Measurements from ENCODE around the gene FAM193B.

Gene FAM193B

DNA sequence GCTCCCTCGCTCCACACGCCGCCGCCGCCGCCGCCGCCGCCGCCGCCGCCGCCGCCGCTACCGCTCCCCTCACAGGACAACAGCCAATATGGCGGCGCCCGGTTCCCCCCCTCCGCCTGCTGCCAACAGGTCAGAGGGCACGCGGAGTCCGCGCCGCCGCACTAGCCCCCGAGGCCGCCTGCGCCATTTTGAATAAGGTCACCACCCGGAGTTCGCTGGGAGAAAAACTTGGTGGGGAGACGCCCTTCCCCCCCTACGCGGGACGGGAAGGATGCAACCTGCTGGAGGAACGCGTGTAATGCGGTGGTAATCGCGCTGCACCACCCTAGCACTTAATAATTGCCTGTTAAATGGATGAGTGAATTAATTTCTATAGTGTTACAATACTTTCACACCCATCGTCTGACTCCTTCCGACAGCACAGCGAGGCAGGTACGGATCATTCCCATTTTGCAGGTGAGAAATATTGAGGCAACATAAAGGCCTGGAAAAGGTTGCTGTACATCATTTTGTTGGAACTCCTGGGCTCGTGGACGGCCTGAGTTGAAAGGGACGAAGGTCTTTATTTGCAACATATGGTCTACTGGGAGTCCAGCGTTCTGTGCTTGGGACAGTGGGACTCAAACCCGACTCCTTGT, at the start of gene FAM193B:
Gene FAM193B, minus strand, starts transcription at position 90 of the 638 bp plus-strand sequence. CDS start 105 bp downstream, outside the sequence.
- peak; percentile 89 to 95 (median 90) for DNase-seq

DNA sequence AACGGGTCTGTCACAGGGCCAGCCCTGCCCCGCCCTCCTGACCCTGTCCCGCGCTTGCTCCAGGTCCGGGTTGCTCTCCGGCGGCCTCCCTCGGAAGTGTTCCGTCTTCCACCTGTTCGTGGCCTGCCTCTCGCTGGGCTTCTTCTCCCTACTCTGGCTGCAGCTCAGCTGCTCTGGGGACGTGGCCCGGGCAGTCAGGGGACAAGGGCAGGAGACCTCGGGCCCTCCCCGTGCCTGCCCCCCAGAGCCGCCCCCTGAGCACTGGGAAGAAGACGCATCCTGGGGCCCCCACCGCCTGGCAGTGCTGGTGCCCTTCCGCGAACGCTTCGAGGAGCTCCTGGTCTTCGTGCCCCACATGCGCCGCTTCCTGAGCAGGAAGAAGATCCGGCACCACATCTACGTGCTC, 49.8 kb upstream of the FAM193B start:
- no peak for DNase-seq

DNA sequence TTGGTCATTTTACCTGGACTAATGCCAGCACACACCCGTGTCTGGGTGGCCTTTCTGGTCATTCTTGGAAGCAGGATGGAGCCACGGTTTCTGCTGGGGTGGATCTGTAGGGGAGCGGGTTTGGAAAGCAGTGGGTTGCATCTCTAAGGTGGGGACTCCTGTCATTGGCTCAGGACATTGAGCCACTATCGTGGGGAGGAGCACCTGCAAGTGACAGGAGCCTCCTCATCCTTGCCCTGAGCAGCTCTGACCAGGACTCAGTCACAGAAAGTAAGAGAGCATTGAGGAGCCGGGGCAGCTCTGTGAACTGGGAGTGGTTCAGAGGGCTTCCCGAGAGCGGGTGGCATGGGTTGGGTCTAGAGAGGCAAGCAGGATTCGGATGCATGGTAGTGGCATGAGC, 49.3 kb upstream of the FAM193B start:
- no peak for DNase-seq

DNA sequence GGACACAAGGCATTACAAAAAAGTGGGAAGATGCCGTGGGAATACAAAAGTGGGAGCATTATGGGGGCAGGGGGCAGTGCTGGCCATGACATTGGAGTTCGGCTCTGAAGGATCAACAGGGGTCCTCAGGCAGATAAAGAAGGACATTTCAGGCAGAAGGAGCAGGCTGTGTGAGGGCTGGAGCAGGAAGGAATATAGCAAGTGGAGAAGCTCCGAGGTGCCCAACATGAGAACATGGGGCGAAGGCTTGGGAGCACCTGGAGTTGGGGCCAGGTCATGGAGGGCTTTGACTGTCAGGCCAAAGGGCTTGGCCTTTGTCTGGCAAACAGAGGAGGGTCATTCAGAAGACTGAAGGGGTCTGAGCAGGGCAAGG, 48.1 kb upstream of the FAM193B start:
- no peak for DNase-seq

DNA sequence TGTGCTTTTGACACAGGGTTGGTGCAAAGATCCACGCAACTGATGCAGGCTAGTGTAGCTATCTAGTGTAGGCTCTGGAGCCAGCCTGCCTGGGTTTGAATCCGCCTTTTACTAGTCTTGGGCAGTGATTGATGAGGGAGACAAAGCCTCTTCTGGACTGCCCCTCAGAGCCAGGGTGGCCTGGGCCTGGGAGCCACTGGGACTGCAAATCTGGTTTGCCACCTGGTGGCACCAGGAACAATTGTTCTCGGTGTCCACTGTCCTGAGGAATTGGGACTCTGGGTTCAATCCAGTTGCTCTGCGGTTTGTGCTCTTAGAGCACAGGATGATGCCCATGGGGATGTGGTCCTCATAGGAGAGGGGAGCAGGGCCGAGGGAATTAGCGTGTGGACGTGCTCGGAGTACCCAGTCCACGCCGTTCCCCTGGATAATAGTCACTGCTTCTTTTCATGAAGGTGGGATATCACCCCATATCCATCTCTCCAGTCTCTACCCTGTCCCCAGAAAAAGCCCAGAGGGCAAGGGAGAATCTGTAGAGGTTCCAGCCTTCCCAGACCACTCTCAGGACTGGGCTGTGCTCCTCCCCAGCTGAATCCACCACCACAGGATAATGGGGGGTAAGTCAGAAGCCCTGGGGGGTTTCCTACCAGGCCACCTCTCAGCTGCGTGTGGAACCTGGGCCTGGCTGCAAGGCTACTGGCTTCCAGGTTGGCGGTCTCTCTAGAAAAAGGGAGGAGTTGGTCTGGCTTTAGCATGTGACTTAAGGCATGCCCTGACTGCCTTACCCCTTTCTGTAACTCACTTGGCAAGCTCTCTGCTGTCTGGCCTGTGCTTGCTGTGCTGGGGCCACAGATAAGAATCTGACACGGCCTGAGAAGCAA, 47.5 kb upstream of the FAM193B start:
- DNase-seq: no peak

DNA sequence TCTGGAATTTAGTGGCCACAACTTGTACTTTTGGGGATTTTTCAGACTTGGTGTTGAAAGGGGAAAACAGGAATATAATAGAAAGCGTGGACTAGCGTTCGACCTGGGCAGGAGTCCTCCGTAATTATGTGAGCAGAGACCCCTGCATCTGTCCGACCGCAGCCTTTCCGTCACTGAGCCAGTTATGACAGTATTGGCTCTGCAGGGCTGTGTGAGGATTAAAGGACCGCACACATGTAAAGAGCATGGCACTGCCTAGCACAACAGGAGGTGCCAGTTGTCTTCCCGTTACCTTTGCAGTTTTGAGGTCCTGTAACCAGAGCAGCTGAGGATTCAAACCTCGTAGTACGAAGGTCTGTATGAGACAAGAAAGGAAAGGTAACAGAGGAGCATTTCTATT, 46.8 kb upstream of the FAM193B start:
- DNase-seq: no peak

DNA sequence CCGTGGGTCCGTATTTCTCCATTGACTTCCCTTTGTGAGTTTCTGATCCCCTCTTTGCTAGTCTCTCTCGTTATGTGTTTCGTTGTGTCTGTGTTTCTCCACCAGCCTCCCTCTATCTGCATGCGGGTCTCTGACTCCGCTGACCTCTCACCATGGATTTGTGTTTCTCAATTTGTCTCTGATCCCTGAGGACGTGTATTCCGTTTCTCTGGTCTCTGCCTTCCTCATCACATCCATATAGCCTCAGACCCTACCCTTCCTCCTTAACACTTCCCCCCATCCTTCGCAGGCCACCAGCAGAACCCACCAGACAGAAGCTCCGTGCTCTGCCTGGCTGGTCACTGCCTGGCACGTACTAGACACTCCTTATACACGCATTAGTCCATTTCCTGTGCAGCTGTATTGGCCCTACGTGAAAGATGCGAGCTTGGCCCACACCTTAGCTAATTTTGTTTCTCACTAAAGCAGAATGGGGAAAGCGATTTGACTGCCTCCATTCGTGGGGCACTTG, 46.2 kb upstream of the FAM193B start:
- DNase-seq: no peak

DNA sequence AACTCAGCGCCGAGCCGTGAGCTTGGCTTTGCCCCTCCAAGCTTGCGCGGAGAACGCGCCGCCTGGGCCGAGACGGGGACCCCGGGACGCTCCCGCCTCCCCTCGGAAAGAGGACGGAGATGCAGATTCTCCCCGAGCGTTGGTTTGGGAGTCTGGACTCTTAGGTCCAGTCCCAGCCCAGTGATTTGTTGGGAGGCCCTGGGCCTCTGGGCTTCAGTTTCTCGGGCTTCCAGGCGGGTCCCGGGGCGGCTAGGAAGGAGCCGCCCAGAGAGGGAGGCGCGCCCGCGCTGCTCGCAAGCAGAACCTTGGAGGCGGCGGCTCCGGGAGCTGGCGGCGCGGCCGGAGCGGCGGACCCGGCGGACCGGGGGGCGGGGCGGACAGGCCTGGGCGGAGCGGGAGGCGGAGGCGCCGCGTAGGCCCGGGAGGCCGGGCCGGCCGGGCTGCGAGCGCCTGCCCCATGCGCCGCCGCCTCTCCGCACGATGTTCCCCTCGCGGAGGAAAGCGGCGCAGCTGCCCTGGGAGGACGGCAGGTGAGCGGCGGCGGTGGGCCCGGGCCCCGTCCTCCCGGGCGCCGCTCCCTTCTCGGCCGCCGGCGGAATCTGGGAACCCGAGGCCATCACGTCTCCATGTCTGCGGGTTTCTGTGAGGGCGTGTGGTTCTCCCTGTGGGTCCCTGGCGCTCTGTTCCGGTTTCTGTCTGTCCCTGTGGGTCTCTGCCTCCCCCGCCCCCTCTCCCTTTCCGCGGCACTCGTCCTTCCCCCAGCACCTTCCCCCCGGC, 45.6 kb upstream of the FAM193B start, which contains the start of gene B4GALT7:
Gene B4GALT7, plus strand, starts transcription at position 402 of the 777 bp plus-strand sequence. Its CDS starts 79 bp downstream, at position 481.
- peak; percentile 71 to 76 (median 74) for DNase-seq

DNA sequence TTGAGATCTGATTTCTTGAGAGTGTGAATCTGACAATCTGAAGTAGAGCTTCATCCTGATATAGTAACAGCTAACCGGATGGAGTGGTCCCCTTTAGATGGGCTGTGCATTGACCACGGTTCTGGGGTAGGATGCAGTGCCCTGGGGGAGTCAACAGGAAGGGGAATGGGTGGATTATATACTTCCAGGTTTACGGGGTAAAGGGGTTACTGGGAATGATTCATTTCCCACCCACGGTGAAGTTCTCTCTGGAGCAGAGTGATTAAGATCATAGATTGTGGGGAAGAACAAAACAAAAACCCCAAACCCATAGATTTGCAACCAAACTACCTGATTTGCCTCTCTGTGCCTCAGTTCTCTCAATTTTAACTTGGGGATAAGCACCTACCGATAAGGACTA, 44.1 kb upstream of the FAM193B start:
- no peak for DNase-seq

DNA sequence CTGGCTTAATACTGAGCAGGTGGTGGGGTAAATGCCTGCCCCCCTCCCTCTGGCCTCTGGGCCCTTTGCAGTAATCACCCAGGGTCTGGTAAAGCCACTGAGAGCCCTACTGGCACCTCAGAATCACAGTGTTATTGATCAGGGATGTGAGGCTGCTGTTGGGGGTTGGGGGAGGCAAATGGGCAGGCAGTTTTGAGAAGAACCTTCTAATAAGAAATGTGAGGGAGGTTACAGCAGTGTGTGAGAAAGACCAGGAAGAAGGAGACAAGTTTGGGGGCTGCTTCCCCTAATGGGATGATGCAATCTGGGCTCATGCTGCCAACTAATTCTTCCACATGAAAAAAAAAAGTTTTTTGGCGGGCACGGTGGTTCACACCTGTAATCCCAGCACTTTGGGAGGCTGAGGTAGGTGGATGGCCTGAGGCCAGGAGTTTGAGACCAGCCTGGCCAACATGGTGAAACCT, 42.4 kb upstream of the FAM193B start:
- DNase-seq: no peak

DNA sequence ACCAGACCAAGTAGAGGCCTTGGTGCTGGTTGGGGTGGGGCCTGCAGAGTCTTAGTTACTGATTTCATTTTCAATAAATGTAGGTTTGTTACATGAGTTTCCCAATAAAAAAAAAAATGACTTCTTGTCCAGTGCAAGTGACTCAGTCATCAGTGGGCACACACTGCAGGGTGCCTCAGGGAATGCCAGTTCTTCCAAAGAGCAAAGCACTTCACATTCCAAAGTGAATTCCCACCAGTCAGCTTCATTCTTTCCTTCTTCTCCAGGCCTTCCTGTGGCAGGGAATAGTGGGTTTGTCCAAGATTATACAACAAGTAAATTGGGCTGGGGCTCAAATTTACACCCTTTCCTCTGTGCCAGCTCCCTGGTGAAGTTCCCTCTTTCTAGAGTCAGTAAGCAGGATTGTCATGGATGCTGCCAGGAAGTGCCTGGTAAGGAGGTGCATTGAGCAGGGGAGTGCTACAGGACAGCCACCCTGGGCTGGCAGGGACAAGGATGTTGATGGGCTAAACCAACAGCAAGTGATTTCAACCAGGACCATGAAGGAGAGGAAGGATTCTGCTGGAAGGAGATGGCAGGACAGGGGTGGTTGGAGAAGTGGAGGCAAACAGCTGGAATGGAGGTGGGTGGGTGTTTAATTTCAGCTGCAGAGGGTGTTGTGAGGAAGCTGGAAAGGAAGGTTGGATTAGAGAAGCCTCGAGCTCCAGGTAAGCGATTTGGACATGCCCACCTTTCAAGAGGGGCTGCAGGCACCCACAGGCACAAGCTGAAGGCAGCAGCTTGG, 41.8 kb upstream of the FAM193B start:
- no peak for DNase-seq

DNA sequence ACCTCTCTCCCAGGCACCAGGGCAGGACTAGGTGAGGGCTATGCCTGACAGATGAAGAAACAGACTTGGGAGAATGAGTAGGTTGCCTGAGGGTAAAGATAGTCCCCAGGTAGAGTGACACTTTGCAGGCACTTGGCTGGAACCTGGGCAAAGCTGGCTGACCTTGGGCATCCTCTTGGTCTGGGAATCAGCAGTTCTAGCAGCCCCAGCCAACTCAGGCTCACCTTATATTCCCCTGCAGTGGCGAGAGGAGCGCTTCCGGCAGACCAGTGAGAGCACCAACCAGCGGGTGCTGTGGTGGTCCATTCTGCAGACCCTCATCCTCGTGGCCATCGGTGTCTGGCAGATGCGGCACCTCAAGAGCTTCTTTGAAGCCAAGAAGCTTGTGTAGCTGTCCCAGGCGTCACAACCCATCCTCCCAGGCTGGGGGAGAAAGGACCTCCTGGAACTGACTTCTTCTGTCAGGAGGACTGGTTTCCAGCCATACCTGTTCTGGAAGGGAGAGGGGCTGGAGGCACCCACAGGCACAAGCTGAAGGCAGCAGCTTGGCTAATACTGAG, 40.7 kb upstream of the FAM193B start:
- DNase-seq: no peak

DNA sequence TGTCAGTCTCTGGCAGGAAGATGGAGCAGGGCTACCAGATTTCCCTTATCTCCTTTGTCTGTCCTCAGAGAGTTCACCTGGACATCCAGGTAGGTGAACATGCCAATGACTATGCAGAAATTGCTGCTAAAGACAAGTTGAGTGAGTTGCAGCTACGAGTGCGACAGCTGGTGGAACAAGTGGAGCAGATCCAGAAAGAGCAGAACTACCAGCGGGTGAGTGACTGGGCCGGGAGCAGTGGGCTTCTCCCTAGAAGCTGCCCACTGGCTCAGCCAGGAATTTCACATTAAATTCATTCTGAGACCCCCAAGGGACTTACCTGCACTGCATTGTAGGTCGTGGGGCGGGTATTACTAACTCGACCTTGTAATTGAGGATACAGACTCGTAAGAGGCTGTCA, 39.7 kb upstream of the FAM193B start:
- DNase-seq: no peak

DNA sequence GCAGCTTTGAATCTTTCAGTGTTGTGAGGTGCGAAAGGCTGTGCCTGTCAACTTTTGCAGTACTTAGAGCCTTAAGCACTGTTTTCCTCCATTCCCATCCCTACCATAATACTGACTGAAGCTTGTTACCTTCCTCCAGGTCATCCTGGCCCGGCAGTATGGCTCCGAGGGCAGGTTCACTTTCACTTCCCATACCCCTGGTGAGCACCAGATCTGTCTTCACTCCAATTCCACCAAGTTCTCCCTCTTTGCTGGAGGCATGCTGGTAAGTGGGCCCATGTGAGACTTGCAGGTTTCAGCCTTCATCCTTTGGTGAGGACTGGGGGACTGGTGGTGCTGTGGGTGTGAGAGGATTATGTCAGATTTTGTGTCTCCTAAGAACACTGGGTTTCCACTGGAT, 39.1 kb upstream of the FAM193B start:
- DNase-seq: no peak

DNA sequence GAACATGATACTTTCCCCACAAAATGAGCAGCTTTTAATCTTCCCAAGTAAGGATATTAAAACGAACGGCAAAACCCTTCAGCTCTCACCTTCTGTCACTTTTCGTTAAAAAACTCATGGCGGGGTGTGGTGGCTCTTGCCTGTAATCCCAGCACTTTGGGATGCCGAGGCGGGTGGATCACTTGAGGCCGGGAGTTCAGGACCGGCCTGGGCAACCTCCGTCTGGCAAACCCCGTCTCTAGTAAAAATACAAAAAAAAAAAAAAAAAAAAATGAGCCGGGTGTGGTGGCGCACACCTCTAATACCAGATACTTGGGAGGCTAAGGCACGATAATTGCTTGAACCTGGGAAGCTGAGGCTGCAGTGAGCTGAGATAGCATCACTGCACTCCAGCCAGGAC, 38.5 kb upstream of the FAM193B start:
- DNase-seq: no peak

DNA sequence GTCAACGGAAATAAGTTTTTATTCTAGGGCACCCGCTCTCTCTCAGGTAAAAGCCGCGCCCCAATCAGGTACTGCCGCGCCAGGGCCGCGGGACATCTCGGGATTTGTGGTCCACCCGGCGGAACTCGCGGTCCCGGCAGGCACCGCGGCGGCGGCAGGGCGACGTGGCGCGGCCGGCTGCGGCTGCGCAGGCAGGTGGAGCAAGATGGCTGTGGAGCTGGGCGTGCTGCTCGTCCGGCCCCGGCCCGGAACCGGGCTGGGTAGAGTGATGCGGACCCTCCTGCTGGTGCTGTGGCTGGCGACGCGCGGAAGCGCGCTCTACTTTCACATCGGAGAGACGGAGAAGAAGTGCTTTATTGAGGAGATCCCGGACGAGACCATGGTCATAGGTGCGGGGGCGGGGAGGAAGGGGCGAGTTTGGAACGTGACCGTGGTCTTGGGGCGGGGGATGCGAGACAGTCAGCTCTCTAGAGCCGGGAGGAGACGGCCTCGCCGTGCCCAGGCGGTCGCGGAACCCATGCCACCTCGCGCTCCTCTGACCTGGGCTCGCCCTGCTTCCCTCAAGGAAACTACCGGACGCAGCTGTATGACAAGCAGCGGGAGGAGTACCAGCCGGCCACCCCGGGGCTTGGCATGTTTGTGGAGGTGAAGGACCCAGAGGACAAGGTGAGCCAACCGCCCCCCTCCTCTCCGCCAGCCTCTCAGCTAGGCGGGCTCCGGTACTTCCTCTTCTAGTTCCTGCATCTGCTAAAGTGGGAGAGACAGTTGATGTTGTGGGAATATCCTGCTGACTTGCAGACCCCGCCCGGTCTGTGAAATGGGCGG, 37.9 kb upstream of the FAM193B start, which contains the start of gene TMED9:
Gene TMED9, plus strand, starts transcription at position 194 of the 825 bp plus-strand sequence. Its CDS starts 12 bp downstream, at position 206.
- peak; percentile 67 to 84 (median 75) for DNase-seq

DNA sequence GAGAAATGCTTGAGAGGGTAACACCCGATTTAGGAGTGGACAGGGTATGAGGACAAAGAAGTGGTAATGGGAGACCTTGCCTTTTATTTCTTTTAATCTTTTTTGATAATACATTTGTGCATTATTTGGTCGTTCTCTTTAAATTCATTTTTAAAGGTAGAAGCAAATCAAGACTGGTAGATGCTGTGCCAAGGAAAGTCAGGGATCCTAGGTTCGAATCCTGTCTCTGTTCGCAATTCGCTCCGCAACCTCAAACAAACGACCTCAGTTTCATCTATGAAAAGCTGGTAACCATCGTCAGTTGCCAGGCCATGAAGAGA, 37.3 kb upstream of the FAM193B start:
- no peak for DNase-seq

DNA sequence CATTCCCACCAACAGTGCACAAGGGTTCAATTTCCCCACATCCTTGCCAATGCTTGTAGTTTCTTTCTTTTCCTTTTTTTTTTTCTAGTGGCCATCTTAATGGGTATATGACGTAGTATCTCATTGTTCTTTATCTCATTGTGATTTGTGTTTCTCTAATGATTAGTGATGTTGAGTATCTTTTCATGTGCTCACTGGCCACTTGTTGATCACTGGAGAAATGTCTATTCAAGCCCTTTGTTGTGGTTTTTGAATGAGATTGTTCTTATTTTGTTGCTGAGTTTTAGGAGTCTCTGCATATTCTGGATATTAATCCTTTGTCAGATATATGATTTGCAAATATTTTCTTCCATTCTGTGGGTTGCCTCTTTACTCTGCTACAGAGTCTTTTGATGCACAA, 36.0 kb upstream of the FAM193B start:
- DNase-seq: no peak

DNA sequence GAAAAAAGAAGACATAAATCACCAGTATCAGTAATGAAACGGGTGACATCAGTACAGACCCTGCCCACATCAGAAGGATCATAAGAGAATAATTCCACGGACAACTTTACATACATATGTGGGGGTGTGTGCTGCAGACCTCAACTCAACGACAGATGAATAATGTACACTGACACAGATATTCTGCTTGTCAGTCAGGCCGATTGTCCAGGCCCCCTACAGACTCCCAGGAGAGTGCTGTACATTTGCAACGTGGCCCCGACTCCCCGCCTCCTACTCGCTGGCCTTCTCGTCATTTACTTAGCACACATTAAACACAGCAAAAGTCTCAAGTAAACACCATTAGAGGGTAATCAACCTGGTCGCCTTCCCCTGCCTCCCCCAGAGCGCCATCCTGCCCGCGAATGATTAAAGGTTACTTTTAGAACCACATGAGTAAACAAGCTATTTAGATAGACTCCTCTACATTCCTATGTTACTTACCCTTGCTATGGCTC, 34.1 kb upstream of the FAM193B start:
- DNase-seq: no peak

DNA sequence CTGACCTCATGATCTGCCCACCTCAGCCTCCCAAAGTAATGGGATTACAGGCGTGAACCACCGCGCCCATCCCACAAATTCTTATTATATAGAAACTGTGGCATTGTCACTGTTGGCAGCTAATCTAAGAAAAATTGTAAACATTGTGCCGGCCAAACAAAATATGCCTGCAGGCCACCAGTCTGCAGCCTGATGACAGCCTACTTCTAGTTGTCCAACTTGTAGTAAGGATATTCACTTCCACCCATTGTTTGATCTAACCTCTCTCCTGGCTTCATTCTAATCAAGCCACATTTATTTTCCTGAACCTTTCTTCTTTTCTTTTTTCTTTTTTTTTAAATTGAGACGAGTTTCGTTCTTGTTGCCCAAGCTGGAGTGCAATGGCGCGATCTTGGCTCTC, 24.0 kb upstream of the FAM193B start:
- DNase-seq: no peak

DNA sequence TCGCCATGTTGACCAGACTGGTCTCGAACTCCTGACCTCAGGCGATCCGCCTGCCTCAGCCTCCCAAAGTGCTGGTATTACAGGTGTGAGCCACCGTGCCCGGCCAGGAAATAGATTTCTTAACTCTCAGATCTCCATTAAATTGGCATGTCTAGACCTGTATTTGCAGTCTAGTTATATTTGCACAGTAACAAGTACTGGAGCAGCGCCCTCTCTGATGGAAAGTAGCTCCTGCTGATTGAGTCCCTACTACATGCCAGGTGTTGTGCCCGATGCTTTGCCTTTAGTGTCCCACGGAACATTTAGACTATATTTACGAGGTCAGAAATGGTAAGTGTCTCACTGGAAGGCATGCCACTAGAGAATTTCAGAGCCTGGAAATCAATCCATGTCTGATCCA, 21.8 kb upstream of the FAM193B start:
- no peak for DNase-seq
